HG03045 (cell line): ENCODE results near the gene PTX3.

Source experiments
- ATAC-seq: cut with Tn5 transposase; IDR thresholded peaks from one replicate; pipeline ENCODE4 v1.9.1; 2021; ENCODE audit warnings: mild to moderate bottlenecking, moderate library complexity; ENCODE audit not compliant: unreplicated experiment

PTX3 gene

GRCh38 chr3:157471064-157471463, 34.4 kb downstream of the PTX3 start:
- ATAC-seq, result no peak

GRCh38 chr3:157472648-157473047, 36.0 kb downstream of the PTX3 start:
- ATAC-seq, result no peak

- no peak for ATAC-seq
Observed at GRCh38 chr3:157475921-157476414, 39.3 kb downstream of the PTX3 start.

GRCh38 chr3:157477441-157477840, 40.8 kb downstream of the PTX3 start:
- no peak for ATAC-seq

GRCh38 chr3:157479464-157480243, 43.0 kb downstream of the PTX3 start:
- ATAC-seq, result no peak

GRCh38 chr3:157487339-157487738, 50.7 kb downstream of the PTX3 start:
- no peak for ATAC-seq

DNA sequence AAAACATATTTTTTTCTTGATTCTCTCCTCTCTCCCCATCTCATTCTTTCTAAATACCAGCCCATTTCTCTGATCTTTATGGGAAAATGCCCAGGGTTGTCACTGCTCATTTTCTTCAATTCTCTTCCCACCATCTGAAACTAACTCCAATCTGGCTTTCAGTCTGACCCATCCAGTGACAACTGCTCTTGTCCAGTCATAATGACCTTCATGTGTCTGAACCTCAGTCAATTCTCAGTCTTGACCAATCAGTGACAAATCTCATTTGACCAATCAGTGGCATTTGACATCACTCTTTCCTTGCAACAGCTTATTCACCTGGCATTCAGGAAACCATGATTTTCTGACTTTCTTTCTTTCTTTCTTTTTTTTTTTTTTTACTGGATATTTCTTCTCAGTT, 51.5 kb downstream of the PTX3 start:
- ATAC-seq, result no peak

- no peak for ATAC-seq
Observed at GRCh38 chr3:157491136-157491535, 54.5 kb downstream of the PTX3 start.
